B cell (primary cell): ENCODE data around the gene USP22.
"Not testable (repeated sequence)": the region's sequence is repeated elsewhere in the genome, so short reads cannot be mapped to it uniquely, and the experiment has no call there.

Source experiments
- EZH2 ChIP-seq: IDR thresholded peaks from 2 replicates; pipeline ENCODE4 v1.6.1; 2012; ENCODE audit warnings: borderline replicate concordance, low read depth, mild to moderate bottlenecking, moderate library complexity, low read length; ENCODE audit not compliant: insufficient read depth, poor library complexity, severe bottlenecking
- TF ChIP-seq, protein P1 (sequence below): fragments of 200-600 bp; IDR thresholded peaks from one replicate; pipeline ENCODE4 v1.8.0; 2022; ENCODE audit warnings: antibody characterized with exemption, mild to moderate bottlenecking

GRCh38 chr17:21085280-21085679, 42.5 kb upstream of the USP22 start:
- not testable (repeated sequence) for TF ChIP-seq EZH2
- TF ChIP-seq, protein P1, sequence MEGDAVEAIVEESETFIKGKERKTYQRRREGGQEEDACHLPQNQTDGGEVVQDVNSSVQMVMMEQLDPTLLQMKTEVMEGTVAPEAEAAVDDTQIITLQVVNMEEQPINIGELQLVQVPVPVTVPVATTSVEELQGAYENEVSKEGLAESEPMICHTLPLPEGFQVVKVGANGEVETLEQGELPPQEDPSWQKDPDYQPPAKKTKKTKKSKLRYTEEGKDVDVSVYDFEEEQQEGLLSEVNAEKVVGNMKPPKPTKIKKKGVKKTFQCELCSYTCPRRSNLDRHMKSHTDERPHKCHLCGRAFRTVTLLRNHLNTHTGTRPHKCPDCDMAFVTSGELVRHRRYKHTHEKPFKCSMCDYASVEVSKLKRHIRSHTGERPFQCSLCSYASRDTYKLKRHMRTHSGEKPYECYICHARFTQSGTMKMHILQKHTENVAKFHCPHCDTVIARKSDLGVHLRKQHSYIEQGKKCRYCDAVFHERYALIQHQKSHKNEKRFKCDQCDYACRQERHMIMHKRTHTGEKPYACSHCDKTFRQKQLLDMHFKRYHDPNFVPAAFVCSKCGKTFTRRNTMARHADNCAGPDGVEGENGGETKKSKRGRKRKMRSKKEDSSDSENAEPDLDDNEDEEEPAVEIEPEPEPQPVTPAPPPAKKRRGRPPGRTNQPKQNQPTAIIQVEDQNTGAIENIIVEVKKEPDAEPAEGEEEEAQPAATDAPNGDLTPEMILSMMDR, result not testable (repeated sequence)
